Gastrocnemius medialis (tissue), 4 donors: ENCODE measurements around the gene KCNQ1. TPM values are rescaled to one million over a fixed set of nuclear protein-coding genes. Genes with fewer than 3 reads are reported as not detected.

Source experiments
- ATAC-seq, 2 donors: fragments of 150-250 bp; one replicate each; pipeline ENCODE4 v1.9.1; 2016
- DNase-seq, 2 donors: peaks; one replicate each; pipeline ENCODE4 v3.0.0-alpha.2; 2019
- H3K27ac ChIP-seq, 4 donors: fragments of 200-600 bp; sonication (generic); 1 replicate in 1 of 4; 2 replicates in 3 of 4; pipeline ENCODE4 v1.5.1; 2016 to 2018; ENCODE audit warnings: mild to moderate bottlenecking in 2 of 4, moderate library complexity in 1 of 4
- H3K27me3 ChIP-seq, 3 donors: fragments of 200-600 bp; sonication (generic) in 2 of 3; 1 replicate in 1 of 3; 2 replicates in 2 of 3; pipeline versions ENCODE4 v1.5.1 to v1.6.0; 2016 to 2019; ENCODE audit warnings: mild to moderate bottlenecking in 1 of 3, moderate library complexity in 1 of 3
- H3K36me3 ChIP-seq, 2 donors: fragments of 200-600 bp; sonication (generic) in 1 of 2; one replicate each; pipeline ENCODE4 v1.5.1; 2017 to 2018
- H3K4me1 ChIP-seq, 2 donors: fragments of 200-600 bp; sonication (generic) in 1 of 2; one replicate each; pipeline ENCODE4 v1.5.1; 2016 to 2017; ENCODE audit warnings: mild to moderate bottlenecking in 2 of 2
- H3K4me3 ChIP-seq, 4 donors: fragments of 200-600 bp; sonication (generic) in 3 of 4; 1 replicate in 1 of 4; 2 replicates in 3 of 4; pipeline ENCODE4 v1.5.1; 2016 to 2019; ENCODE audit warnings: mild to moderate bottlenecking in 2 of 4
- H3K9me3 ChIP-seq, 3 donors: fragments of 200-600 bp; sonication (generic) in 2 of 3; 1 replicate in 1 of 3; 2 replicates in 2 of 3; pipeline ENCODE4 v1.5.1; 2016 to 2019
- CTCF ChIP-seq, 5 experiments: fragments of 450-650 bp in 3 of 5; fragments of 200-600 bp in 2 of 5; sonication (generic) in 2 of 5; IDR thresholded peaks in 4 of 5; conservative IDR thresholded peaks in 1 of 5; 1 replicate in 4 of 5; 2 replicates in 1 of 5; pipeline ENCODE4 v1.5.1; 2016 to 2019; ENCODE audit warnings: antibody characterized with exemption in 5 of 5, mild to moderate bottlenecking in 3 of 5, moderate library complexity in 3 of 5
- POLR2A ChIP-seq, 2 donors: fragments of 450-650 bp; IDR thresholded peaks; one replicate each; pipeline ENCODE4 v1.6.1; 2017; ENCODE audit warnings: antibody characterized with exemption in 2 of 2, mild to moderate bottlenecking in 2 of 2, moderate library complexity in 2 of 2
- in situ Hi-C, 4 donors: fragments of 200-750 bp; cut with MboI; loops; one replicate each; pipeline versions ENCODE4 v1.15.0 to v1.8.0; 2017; ENCODE audit warnings: low sequenced_read_pairs in 4 of 4
- intact Hi-C: fragments of 100-400 bp; cut with DNase I; formaldehyde crosslinking; loops from one replicate; pipeline ENCODE4 v1.15.1; 2023; ENCODE audit warnings: low total_unique reads
- total RNA-seq, 4 donors: library from RNA; depleted of rRNA; stranded (reverse); fragments of >200 nt; gene quantifications; one replicate each; pipeline versions ENCODE4 v1.1.0 to v1.2.3, GENCODE V29; 2016

KCNQ1 gene
- total RNA-seq, 4 donors from 2014 or later: 0.15 to 1.00 (median 0.67) TPM

- TF ChIP-seq CTCF (IDR thresholded peaks at IDR 0.05 in 4 of 5, conservative IDR thresholded peaks at IDR 0.05 in 1 of 5) (no peak), POLR2A (IDR thresholded peaks at IDR 0.05) (no peak)
- in situ Hi-C loops (no loop called here), intact Hi-C loops (no loop called here)
- Histone ChIP-seq H3K36me3 (no peaks in the 10 kb centered on the region), H3K27ac (no peak overlapping the region), H3K4me1 (no peaks in the 10 kb centered on the region), H3K27me3 (peaks cover 0 to 4% (median 0%) of the 10 kb centered on the region in 3 donors), H3K4me3 (no peak overlapping the region), H3K9me3 (no peaks in the 10 kb centered on the region)
- no peak for ATAC-seq
- no peak for DNase-seq
These were observed 105.2 kb downstream of the KCNQ1 start for GRCh38 chr11:2549876-2550605.

DNA sequence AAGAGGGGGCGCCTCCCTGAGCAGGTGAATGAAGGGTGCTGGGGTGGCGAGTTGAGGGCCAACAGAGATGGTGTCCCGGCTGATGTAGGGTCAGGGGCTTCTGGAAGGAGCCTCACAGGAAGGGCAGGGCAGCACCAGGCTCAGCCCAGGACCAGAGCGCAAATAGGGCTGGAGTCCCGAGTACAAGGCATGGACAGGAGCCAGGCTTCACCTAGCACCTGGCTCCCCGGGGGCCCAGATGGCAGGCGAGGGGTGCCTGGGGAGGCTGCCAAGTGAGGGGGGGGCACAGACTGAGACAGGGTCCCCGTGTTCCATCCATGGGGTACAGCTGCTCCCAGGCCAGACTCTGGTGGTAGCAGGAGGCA lies 105.8 kb downstream of the KCNQ1 start:
- ATAC-seq (no peak), DNase-seq (no peak)

DNA sequence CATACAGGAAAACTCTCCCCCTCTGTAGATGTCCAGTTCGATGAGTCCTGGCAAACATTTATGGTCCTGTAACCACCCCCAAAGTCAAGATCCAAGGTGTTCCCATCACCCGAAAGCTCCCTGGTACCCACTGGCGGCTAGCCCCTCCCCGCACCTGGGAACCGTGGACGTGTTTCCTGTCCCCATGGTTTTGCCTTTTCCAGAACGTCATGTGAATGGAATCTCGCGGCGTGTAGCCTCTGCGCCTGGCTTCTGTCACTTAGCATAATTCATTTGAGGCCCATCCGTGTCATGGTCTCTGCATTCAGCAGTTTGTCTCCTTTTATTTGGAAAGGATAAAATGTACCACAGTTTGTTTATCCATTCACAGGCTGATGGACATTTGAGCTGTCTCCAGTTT lies 106.3 kb downstream of the KCNQ1 start:
- Histone ChIP-seq H3K27me3 (peaks cover 0 to 4% (median 0%) of the 10 kb centered on the region in 3 donors), H3K4me3 (no peak overlapping the region), H3K27ac (no peak overlapping the region), H3K9me3 (no peaks in the 10 kb centered on the region), H3K4me1 (no peaks in the 10 kb centered on the region), H3K36me3 (no peaks in the 10 kb centered on the region)
- in situ Hi-C loops (no loop called here), intact Hi-C loops (no loop called here)
- ATAC-seq: no peak
- TF ChIP-seq POLR2A (IDR thresholded peaks at IDR 0.05): no peak
- TF ChIP-seq CTCF (IDR thresholded peaks at IDR 0.05 in 4 of 5, conservative IDR thresholded peaks at IDR 0.05 in 1 of 5): no peak
- no peak for DNase-seq

More for the DNA sequence above, 105.8 kb downstream of the KCNQ1 start:
- Histone ChIP-seq H3K9me3 (no peaks in the 10 kb centered on the region), H3K27ac (no peak overlapping the region), H3K36me3 (no peaks in the 10 kb centered on the region), H3K27me3 (peaks cover 0 to 4% (median 0%) of the 10 kb centered on the region in 3 donors), H3K4me1 (no peaks in the 10 kb centered on the region), H3K4me3 (no peak overlapping the region)
- in situ Hi-C loops (no loop called here), intact Hi-C loops (no loop called here)
- TF ChIP-seq CTCF (IDR thresholded peaks at IDR 0.05 in 4 of 5, conservative IDR thresholded peaks at IDR 0.05 in 1 of 5) (no peak), POLR2A (IDR thresholded peaks at IDR 0.05) (no peak)

- DNase-seq (no peak), ATAC-seq (no peak)
- peaks cover 0 to 4% (median 0%) of the 10 kb centered on the region in 3 donors for H3K27me3 ChIP-seq
- H3K36me3 ChIP-seq: no peaks in the 10 kb centered on the region
- H3K27ac ChIP-seq: no peak overlapping the region
- H3K4me1 ChIP-seq: no peaks in the 10 kb centered on the region
- intact Hi-C loops (no loop called here), in situ Hi-C loops (no loop called here)
- TF ChIP-seq POLR2A (IDR thresholded peaks at IDR 0.05) (no peak), CTCF (IDR thresholded peaks at IDR 0.05 in 4 of 5, conservative IDR thresholded peaks at IDR 0.05 in 1 of 5) (no peak)
- no peaks in the 10 kb centered on the region for H3K9me3 ChIP-seq
- H3K4me3 ChIP-seq: no peak overlapping the region
These were observed 107.4 kb downstream of the KCNQ1 start for GRCh38 chr11:2552210-2552609.

DNA sequence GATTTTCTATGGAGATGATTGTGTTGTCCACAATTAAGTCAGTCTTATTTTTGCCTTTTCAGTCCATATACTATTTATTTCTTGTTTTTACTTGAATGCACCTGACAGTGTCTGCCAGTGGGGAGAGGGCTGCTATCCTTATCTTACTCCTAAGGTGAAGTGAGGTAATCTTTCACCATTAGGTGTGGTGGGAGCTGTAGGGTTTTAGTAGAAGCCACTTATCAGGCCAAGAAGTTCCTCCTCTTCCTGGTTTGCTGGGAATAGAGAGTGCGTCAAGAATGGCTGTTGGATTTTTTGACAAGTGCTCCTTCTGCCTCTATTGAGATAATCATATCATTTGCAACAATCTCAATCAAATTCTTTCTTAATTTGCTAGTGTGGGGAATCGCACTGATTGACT lies 108.4 kb downstream of the KCNQ1 start:
- in situ Hi-C loops: no loop called here
- no peaks in the 10 kb centered on the region for H3K9me3 ChIP-seq
- peaks cover 0 to 4% (median 0%) of the 10 kb centered on the region in 3 donors for H3K27me3 ChIP-seq
- H3K27ac ChIP-seq: no peak overlapping the region
- no peaks in the 10 kb centered on the region for H3K36me3 ChIP-seq
- ATAC-seq: no peak
- TF ChIP-seq CTCF (IDR thresholded peaks at IDR 0.05 in 4 of 5, conservative IDR thresholded peaks at IDR 0.05 in 1 of 5): no peak
- no peak for TF ChIP-seq POLR2A (IDR thresholded peaks at IDR 0.05)
- no peak overlapping the region for H3K4me3 ChIP-seq
- no peaks in the 10 kb centered on the region for H3K4me1 ChIP-seq
- intact Hi-C loops: no loop called here
- no peak for DNase-seq
